Measurements from ENCODE around the gene YAE1.

The YAE1 gene

DNA sequence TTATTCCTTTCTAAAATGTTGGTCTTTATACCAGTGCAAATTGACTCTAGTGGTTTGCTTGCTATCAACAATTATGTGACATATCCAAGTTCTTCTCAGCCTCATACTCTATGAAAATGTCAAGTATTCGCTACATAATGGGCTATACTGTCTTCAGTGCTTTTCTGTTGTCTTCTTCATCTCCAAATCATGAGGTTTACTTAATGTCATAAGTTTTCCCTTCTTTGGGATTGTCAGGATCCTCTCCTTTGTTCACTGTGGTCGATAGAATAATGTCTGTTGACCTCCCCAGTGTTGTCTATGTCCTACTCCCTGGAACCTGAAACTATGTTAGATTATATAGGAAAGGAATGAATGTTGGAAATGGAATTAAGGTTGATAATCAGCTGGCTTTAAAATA is 40.7 kb downstream of the YAE1 start:
- no peak for DNase-seq (ENCODE audit: low read depth in 2 of 2)

DNA sequence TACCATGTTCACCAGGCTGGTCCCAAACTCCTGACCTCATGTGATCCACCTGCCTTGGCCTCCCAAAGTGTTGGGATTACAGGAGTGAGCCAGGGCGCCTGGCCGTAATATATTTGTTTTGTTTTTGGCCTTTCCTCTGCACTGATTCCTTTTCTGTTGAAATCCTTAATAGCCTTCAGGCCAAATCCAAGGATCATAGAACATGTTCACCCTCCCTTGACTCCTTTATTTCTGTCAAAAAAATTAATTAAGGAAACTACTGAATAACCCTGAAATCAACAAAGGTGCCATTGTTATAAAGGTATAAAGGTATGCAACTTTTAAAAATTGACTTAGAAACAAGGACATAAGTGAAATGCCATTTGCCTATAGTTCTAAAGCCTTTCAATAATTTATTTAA is 41.7 kb downstream of the YAE1 start:
- no peak for DNase-seq (ENCODE audit: low read depth in 2 of 2)

DNA sequence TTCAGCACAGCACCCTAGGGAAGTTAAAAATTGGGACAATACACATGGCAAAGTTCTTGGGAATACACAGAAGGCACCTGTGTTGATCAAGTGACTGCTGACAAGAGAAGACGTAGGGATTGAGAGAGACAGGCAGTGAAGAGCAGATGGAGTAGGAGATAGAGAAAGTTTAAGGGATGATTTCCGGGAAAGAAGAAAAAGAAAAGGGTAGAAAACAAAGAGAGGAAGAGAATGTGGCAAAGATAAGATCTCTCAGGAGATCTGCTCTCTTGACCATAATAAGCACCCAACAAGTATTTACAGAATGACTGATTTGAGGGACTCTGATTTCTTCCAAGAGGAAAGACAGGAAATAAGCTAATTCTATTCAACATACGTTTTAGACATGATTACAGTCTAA is 42.1 kb downstream of the YAE1 start:
- DNase-seq (ENCODE audit: low read depth in 2 of 2): no peak

DNA sequence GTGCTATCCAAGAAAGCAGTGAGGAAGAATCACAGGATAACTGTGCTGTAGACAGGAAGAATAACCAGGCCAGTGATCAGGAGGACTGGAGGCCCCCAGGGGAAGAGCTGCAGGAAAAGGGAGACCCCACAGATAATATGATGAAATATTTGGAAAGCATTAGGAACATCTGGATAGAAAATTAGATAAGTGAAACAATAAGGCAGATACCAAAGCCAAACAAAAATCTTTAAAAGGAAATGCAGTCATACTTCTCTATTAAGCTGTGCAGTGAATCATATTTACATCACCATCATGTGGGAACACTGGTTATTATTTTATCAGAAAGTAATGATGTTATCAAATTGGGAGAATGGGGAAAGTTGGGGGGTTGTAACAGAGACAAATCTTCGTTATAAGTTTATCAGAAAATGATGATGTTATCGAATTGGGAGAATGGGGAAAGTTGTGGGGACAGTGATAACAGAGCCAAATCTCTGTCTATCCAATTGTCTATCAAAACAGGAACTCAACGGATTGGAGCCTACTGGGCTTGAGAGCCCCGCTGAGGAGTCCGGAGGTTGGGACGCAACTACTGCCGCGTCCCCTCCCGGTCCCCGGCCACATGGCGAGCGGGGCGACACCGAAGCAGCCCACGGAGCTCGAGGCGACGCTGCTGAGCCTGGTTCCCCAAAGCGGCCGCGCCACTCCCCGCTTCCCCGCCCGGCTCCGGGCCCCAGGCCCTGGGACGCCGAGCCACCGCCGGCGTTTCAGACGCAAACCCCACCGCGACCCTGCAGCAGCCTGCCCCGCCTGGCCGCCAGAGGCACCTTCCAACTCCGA is 43.1 kb downstream of the YAE1 start:
- no peak for DNase-seq (ENCODE audit: low read depth in 2 of 2)

DNA sequence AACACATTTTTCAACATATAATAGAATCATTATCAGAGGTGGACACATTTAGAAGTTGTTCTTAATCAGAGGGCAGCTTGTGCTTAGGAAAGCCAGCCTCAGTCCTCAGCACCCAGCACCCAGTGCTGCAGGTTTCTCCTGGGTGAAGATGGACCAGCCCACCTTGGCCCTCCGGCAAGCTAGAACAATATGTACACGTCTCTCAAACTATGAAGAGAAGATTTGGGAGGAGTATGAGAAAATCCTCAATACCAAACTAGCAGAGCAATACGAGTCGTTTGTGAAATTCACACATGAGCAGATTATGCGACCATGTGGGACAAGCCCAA is 43.7 kb downstream of the YAE1 start:
- no peak for DNase-seq (ENCODE audit: low read depth in 2 of 2)

DNA sequence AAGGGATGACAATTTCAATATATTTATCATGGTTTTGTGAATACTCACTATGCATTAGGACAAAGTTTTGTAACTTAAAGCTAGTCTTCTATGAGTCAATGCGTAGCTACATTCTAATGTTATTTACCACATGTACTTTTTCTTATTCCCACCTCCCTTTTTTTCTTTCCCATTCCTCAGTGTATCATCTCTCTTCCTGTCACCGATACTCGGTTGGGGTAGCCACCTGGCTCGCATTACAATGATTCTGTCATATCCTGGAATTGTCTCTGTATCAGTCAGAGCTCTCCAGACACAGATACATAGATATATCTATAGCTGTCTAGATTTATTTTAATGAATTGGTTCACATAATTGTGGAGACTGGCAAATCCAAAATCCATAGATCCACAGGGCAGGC is 47.4 kb downstream of the YAE1 start:
- no peak for DNase-seq (ENCODE audit: low read depth in 2 of 2)

DNA sequence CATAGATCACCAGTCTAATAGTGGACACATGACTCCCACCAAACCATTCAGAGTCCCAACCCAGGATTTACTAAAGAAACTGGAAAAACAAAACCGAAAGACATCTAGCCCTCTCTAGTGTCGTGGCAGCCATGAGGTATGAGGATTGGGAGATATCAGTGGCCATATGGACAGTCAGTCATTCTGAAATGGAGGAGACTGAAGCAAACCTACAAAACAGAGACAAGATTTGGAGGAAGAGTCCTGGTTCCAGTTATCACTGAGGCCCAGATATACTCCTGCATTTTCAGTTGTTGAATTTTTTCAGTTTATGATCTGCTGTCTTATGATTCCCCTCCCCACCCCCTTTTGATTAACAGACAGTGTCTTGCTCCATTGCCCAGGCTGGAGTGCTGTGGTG is 48.1 kb downstream of the YAE1 start:
- DNase-seq (ENCODE audit: low read depth in 2 of 2): no peak

DNA sequence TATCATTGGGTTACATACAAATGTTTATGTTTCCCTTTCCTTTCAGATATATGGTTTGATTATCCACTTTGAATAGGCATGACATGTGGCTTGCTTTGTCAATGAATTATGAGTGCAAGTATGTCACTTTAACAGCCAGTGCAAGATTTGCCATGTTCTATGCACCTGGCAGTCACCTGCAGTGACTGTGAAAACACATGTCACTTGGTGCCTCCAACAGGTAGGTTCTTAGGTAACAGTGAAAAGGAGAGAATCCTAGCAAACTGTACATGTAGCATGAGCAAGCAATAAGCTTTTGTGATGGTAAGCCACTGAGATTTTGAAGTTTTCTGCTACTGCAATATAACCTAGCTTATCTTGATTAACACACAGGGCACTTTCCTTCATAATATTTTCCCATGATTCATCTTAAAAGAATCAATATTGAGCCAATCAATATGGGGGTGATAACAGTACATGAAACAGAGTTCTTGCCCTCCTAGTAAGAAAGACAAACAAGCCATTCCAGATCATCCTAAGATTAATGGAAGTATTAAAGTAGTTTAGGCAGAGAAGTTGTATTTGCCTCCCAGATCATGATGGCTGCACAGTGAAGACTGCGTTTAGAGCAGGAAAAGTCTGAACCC is 49.3 kb downstream of the YAE1 start:
- no peak for DNase-seq (ENCODE audit: low read depth in 2 of 2)

DNA sequence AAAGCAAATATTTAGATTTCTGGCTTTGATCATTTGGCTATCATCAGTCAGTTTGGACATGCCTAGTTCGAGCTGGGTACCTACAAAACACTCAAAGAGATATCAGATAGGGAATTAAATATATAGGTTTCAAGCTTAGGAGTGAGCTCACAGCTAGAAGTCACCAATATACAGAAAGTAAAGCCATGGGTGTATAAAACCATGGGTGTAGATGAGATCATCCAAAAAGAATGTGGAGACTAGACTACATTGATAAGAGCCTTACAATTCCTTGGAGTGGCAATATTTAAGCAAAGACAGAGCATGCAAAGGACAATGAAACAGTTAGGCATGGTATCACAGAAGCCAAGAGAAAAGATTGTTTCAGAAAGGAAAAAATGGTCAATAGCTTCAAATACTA is 49.9 kb downstream of the YAE1 start:
- DNase-seq (ENCODE audit: low read depth in 2 of 2): no peak

DNA sequence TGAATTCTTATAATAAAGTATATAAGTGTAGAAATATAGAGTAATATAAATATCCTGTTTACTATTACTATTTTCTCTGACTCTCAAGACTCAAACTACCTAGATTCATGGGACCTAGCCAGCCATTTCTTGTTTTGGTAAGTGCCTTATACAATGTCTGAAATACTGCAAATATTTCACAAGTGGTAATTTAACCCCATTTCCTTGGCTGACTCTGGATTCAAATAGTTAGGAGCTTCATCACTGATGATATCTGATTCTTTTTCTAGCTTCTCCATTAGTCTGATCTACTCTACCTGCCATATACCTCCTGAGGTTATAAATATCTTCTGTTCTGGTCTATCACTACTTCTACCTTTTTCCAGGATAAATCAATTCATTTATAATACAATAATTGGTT is 50.8 kb downstream of the YAE1 start:
- no peak for DNase-seq (ENCODE audit: low read depth in 2 of 2)

DNA sequence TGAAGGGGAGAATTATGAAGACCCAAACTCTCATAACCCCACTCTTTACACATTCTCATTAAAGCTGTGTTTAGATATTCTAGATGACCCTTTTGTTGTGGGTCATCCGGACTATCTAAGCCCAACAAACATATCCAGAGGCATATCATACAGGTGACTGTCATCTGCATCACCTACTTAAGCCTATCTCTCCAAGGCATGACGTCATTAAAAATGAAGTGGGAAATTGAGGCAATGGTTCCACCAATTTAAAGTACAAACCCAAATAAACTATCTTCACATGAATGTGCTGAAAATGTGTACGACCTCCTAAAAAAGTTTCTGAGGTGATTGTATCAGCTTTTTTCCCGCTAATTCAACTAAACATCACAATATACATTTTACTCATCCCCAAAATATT is 52.7 kb downstream of the YAE1 start:
- DNase-seq (ENCODE audit: low read depth in 2 of 2): no peak

DNA sequence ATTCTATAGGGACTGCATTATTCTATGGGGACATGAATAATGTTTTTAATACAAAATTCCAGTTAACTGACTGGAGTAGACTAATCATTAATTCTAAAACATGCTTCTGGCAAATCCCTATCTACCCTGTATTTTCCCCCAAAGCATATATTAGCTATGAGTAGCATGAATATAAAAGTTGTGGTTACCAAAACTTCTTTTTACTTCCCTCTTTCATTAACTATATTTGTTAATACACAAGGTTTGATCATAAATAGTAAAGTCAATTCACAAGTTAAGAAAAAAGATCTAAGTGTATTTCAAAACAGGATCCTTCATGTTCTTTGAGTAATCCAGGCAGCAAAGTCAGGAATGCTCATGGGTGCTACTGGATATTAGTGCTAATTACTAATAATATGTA is 54.3 kb downstream of the YAE1 start:
- no peak for DNase-seq (ENCODE audit: low read depth in 2 of 2)

DNA sequence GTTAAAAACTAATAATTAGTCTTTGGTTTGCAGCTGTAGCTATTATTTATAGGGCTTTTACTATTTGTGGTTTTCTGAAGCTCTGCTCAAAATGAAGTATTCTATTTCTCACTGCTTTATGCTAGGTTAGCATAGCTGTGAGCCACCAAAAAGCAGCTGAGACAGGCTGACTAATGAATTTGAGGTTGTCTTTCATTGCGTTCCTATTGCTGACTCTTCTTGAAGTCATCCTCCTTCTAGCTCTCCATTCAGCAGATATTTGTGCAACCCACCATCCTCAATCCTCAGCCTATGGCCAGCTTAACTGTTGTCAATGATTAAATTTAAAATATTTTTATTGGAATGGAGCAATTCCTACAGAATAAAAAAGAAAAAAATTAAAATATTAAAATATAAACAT is 55.1 kb downstream of the YAE1 start:
- no peak for DNase-seq (ENCODE audit: low read depth in 2 of 2)

DNA sequence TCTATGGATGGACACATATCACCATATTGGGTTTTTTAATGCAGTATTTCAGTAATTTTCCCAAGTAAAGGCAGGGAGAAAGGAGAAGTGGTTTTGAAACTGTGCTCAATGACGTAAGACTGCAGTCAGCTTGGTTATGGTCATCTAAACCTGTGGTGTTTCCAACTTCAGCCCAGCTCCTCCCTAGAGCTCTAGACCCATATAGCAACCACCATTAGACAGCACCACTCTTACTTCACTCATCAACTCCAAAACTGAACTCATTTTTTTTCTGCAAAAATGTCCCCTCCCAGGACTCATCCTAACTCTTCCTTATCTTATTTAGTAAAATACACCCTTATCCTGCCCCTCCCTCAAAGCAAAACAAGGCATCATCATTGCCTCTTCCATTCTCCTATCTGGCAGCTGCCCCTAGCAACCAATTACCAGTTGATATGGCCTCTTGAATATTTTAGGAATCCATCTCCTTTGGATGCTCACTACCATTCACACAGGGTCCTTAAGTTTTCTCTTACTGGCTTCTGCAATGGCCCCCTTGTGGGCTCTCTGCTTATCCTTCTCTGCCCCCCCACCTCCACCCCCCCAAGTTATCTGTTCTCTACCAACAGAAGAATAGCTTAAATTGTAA is 55.7 kb downstream of the YAE1 start:
- DNase-seq (ENCODE audit: low read depth in 2 of 2): no peak
